Stimulated activated CD4-positive, alpha-beta T cell treated with anti-CD3 and anti-CD28 coated beads, Interleukin-2, amount 100 ng/mL, for 48 hours (primary cell): ENCODE results near the gene RABIF.
"Not testable (repeated sequence)": the region's sequence is repeated elsewhere in the genome, so short reads cannot be mapped to it uniquely, and the experiment has no call there.

Experiments
- DNase-seq, 2 donors: peaks; one replicate each; pipeline ENCODE4 v3.0.0-alpha.2; 2020

RABIF gene

GRCh38 chr1:202831906-202832305, 57.0 kb downstream of the RABIF start:
- no peak for DNase-seq

- not testable (repeated sequence) for DNase-seq
Observed at GRCh38 chr1:202829223-202829622, 59.7 kb downstream of the RABIF start.
